ENCODE results near the gene PLEKHF1.

PLEKHF1 gene

DNA sequence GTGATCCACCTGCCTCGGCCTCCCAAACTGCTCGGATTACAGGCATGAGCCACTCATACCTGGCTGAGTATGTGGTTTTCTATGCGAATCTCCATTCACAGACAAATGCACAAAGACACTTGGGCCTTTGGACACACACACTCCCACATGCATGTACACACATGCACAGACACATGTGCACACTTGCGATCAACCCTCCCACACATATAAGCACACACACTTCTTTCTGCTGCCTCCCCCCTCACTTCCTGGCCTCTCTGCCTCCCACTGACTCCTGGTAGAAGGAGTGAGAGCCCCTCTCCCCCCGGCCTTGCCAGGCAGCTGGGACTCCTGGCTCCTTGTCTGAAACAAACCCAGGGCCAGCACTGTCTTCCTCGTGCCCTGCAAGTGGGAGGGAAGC is 29.3 kb upstream of the PLEKHF1 start:
- no peaks in the 10 kb centered on the region for H4K20me1 ChIP-seq (ENCODE audit: control insufficient read depth, insufficient read depth, low read depth, low read length)
- no peaks in the 10 kb centered on the region for H3K27me3 ChIP-seq (ENCODE audit: control insufficient read depth, low read length)
- no peaks in the 10 kb centered on the region for H3K9me2 ChIP-seq (replicated peaks; ENCODE audit: control insufficient read depth, low read length)
- no peaks in the 10 kb centered on the region for H3K9me3 ChIP-seq (ENCODE audit: control insufficient read depth, insufficient read depth, low read length)
- no peak overlapping the region for H3K4me3 ChIP-seq (ENCODE audit: low read length)
- H3F3A ChIP-seq (ENCODE audit: control insufficient read depth, insufficient read depth) = no peaks in the 10 kb centered on the region
- peaks cover 13% of the 10 kb centered on the region for H3K4me1 ChIP-seq (ENCODE audit: control insufficient read depth, low read length)
- no peak overlapping the region for H3K27ac ChIP-seq (ENCODE audit: low read depth, low read length)
- no peaks in the 10 kb centered on the region for H3K79me2 ChIP-seq (ENCODE audit: control insufficient read depth, low read length)
- TF ChIP-seq, protein P1, sequence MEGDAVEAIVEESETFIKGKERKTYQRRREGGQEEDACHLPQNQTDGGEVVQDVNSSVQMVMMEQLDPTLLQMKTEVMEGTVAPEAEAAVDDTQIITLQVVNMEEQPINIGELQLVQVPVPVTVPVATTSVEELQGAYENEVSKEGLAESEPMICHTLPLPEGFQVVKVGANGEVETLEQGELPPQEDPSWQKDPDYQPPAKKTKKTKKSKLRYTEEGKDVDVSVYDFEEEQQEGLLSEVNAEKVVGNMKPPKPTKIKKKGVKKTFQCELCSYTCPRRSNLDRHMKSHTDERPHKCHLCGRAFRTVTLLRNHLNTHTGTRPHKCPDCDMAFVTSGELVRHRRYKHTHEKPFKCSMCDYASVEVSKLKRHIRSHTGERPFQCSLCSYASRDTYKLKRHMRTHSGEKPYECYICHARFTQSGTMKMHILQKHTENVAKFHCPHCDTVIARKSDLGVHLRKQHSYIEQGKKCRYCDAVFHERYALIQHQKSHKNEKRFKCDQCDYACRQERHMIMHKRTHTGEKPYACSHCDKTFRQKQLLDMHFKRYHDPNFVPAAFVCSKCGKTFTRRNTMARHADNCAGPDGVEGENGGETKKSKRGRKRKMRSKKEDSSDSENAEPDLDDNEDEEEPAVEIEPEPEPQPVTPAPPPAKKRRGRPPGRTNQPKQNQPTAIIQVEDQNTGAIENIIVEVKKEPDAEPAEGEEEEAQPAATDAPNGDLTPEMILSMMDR (IDR thresholded peaks at IDR 0.05; ENCODE audit: low read depth, low read length, poor library complexity, severe bottlenecking) = no peak
- no peak for TF ChIP-seq EZH2phosphoT487 (IDR thresholded peaks at IDR 0.05; ENCODE audit: borderline replicate concordance, low read length)
- no peak overlapping the region for H3K4me2 ChIP-seq (ENCODE audit: low read length)
- H3K36me3 ChIP-seq (ENCODE audit: control insufficient read depth, low read length) = no peaks in the 10 kb centered on the region

DNA sequence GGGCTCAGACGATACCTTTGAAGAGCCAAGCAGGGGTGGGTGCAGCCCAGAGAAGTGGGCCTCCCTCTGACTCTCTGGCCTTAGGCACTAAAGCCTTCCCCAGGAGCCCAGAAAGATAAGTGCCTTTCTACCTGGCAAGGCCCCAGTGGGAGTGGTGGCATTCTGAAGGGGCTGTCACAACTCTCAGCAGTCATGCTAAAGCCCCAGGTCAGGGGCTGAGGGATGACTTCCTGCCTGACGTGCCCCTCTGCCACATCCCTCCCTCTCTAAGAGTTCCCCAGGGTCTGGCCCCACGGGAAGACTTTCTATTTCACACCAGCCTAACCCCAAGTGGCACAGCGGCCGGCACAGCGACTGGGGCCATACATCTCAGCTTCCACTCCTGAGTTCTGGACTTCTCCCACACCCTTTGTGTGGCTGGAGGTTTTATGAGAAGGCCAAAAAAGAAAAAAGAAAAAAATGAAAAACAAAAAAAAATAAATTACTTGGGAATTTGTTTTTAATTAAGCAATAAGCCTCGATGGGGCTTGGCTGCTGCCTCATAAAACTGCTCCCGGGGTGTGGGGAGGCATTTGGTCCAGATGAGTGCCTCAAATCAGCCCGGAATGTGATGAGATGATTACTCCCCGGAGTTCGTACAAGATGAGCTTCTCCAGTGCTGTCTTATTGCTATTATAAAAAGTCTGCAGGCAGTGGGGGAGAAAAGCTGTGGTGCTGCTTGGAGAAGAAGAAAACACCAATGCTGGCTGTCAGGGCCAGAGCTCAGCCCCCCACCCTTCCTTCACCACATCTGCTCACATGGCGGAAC is 28.5 kb upstream of the PLEKHF1 start:
- Histone ChIP-seq H3K4me1 (ENCODE audit: control insufficient read depth, low read length) (peaks cover 11% of the 10 kb centered on the region), H3K79me2 (ENCODE audit: control insufficient read depth, low read length) (no peaks in the 10 kb centered on the region), H3K4me2 (ENCODE audit: low read length) (no peak overlapping the region), H4K20me1 (ENCODE audit: control insufficient read depth, insufficient read depth, low read depth, low read length) (no peaks in the 10 kb centered on the region), H3K27me3 (ENCODE audit: control insufficient read depth, low read length) (no peaks in the 10 kb centered on the region), H3K9me2 (replicated peaks; ENCODE audit: control insufficient read depth, low read length) (no peaks in the 10 kb centered on the region), H3K36me3 (ENCODE audit: control insufficient read depth, low read length) (no peaks in the 10 kb centered on the region), H3F3A (ENCODE audit: control insufficient read depth, insufficient read depth) (no peaks in the 10 kb centered on the region), H3K4me3 (ENCODE audit: low read length) (no peak overlapping the region), H3K9me3 (ENCODE audit: control insufficient read depth, insufficient read depth, low read length) (no peaks in the 10 kb centered on the region), H3K27ac (ENCODE audit: low read depth, low read length) (no peak overlapping the region)
- no peak for TF ChIP-seq EZH2phosphoT487 (IDR thresholded peaks at IDR 0.05; ENCODE audit: borderline replicate concordance, low read length)
- TF ChIP-seq, protein P1 (IDR thresholded peaks at IDR 0.05; ENCODE audit: low read depth, low read length, poor library complexity, severe bottlenecking) = no peak

DNA sequence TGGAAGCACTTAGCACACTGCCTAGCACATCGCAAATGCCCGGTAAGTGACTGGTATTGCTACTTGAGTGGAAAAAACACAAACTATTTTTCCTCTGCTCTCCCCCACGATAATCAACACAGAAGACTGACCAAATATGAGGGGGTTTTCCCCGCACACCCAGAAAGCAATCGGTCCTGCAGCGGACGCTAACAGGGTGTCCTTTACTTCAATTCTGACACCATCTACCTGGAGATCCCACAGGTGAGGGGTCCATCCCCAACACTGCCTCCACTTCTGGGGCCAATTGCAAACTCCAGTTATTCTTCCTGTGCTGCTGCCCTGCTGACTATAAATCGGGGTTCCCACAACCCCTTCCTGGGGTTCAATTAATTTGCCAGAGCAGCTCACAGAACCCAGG is 26.2 kb upstream of the PLEKHF1 start:
- no peak for TF ChIP-seq EZH2phosphoT487 (IDR thresholded peaks at IDR 0.05; ENCODE audit: borderline replicate concordance, low read length)
- TF ChIP-seq, protein P1 (IDR thresholded peaks at IDR 0.05; ENCODE audit: low read depth, low read length, poor library complexity, severe bottlenecking) = no peak
- no peak overlapping the region for H3K4me3 ChIP-seq (ENCODE audit: low read length)
- no peaks in the 10 kb centered on the region for H3F3A ChIP-seq (ENCODE audit: control insufficient read depth, insufficient read depth)
- H3K9me3 ChIP-seq (ENCODE audit: control insufficient read depth, insufficient read depth, low read length) = no peaks in the 10 kb centered on the region
- H4K20me1 ChIP-seq (ENCODE audit: control insufficient read depth, insufficient read depth, low read depth, low read length) = no peaks in the 10 kb centered on the region
- H3K27ac ChIP-seq (ENCODE audit: low read depth, low read length) = no peak overlapping the region
- H3K79me2 ChIP-seq (ENCODE audit: control insufficient read depth, low read length) = no peaks in the 10 kb centered on the region
- no peaks in the 10 kb centered on the region for H3K36me3 ChIP-seq (ENCODE audit: control insufficient read depth, low read length)
- H3K4me2 ChIP-seq (ENCODE audit: low read length) = no peak overlapping the region
- H3K27me3 ChIP-seq (ENCODE audit: control insufficient read depth, low read length) = 0 out of 2 replicates have a peak, but pooled peaks cover 3% of the 10 kb centered on the region
- H3K9me2 ChIP-seq (replicated peaks; ENCODE audit: control insufficient read depth, low read length) = no peaks in the 10 kb centered on the region
- H3K4me1 ChIP-seq (ENCODE audit: control insufficient read depth, low read length) = no peaks in the 10 kb centered on the region

Measured in DOHH2 (cell line).